Activated CD4-positive, alpha-beta T cell treated with anti-CD3 and anti-CD28 coated beads, Interleukin-2, Interleukin-6, amounts not matched to agents 100 ng/mL and 50 ng/mL, durations not matched to agents 16 hours and 8 hours (primary cell): ENCODE data around the gene PRPF40B.

Experiments used
- DNase-seq: peaks from one replicate; pipeline ENCODE4 v3.0.0-alpha.2; 2020

The PRPF40B gene

GRCh38 chr12:49636979-49637755 lies 13.8 kb downstream of the PRPF40B start:
- DNase-seq: peak; percentile 75

DNA sequence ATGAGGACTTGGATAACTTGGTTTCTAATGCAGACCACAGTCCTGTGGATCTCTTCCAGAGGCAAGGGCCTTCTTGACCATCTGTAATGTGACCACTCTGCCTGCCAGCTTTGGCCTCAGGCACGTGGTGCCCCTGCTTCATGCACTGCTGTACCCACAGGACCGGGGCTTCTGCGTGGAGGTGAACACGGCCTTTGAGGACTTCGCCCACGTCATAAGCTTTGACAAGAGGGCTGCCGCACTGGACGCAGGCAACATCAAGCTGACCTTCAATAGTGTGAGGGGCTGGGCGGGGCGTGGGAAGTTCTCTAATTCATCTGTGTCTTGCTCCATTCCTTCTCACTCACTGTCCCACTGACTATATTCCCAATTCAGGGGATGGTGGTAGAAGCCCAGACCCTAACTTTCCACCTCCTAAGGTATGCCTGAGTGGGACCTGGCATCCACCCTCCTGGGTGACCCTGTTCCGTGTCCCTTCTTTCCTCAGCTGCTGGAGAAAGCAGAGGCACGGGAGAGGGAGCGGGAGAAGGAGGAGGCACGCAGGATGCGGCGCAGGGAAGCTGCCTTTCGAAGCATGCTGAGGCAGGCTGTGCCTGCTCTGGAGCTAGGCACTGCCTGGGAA lies 18.5 kb downstream of the PRPF40B start:
- no peak for DNase-seq

GRCh38 chr12:49642370-49642802 lies 19.0 kb downstream of the PRPF40B start:
- DNase-seq: no peak

GRCh38 chr12:49643135-49643534 lies 19.8 kb downstream of the PRPF40B start:
- no peak for DNase-seq

GRCh38 chr12:49643961-49644619 lies 20.7 kb downstream of the PRPF40B start:
- DNase-seq: no peak

DNA sequence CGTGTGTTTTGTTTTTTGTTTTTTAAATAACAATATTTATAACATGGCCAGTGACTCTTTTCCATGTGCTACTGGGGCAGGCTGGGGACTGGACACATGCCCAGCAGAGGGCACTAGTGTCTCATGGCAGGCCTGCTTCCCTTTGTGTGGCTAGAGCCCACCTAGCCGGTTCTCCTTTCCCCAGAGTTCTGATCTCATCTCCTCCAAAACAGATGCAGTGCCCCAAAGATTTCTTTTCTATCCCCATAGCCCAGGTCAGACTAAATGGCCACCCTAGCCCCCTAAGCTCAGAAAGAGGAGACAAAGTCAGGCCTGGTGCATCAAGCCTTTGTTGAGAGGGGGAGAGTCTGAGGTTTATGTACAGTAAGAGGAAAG lies 21.2 kb downstream of the PRPF40B start:
- peak; percentile 84 for DNase-seq

DNA sequence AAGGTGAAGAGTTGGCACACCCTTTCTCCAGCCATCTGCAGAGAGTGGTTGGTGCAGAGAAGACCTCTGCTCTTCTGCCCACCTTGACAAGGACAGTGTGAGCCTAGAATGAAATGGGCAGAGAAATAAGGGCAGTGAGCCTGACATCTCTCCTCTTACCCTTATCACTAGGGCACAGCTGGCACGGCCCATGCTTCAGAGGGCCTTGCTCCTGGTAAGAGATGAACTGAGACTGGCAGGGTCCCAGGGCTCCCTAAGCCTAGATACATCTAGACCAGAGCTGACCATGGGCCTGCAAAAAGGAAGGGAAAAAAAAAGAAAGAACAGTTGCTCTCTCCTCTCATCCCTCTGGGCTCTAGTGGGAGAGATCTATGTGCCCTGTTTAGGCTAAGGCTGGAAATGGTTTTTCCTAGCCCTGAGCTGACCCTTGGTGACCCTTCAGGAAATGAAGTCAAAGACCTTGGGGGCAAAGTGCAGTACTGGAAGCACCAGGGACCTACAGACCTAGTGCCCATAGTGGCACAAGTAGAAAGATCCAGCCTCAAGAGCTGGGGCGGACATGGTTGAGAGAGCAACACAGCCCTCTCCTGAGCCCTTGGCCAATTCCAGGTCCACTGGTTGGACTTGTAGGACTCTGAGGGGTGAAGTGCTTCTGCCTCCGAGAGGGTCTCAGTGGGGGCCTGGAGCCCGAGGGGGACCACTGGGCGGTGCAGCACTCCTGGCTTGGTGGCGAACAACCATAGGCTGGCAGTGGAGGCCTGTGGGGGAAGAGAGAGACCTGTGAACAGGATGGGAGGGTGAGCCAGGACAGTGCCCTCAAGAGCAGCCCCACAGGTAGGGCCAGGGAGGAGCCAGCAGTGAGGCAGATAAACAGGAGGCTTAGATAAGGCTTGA lies 22.0 kb downstream of the PRPF40B start:
- DNase-seq: no peak

- DNase-seq: no peak
Observed at GRCh38 chr12:49646331-49646830, 23.0 kb downstream of the PRPF40B start.

DNA sequence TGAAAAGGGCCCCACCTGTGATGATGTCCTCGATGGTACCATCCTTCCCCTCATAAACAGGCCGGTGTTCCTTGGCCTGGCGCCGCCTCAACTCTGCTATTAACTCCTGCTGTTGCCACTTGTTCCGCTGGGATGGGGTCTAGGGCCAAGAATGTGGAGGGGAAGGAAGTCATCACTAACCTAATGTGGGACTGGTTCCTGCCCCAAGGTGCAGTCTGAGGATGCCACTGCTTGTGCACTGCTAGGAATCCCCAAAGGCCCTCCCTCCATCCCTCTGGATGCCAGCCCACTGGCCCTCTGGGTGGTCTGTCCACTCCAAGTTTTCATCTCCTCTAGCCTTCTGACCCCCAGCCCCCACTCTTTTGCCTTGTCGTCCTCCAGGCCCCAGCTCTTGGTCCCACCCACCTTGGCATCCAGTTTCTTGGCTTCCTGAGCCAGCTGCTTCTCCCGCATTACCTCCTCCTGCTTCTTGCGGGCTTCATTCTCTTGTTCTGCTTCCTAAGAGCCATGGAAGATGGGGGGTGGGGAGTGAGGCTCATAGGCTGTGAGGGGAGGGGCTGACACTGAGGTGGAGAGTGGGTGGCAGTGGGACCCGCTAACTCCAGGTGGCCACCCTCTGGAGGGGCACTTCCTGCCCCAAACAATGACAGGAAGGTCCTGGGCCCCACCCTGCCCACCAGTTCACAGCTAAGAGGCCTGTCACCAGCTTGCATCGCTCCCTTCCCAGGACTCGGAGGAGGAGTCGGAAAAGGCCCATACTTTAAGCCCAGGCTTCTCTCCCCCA lies 23.7 kb downstream of the PRPF40B start:
- no peak for DNase-seq

DNA sequence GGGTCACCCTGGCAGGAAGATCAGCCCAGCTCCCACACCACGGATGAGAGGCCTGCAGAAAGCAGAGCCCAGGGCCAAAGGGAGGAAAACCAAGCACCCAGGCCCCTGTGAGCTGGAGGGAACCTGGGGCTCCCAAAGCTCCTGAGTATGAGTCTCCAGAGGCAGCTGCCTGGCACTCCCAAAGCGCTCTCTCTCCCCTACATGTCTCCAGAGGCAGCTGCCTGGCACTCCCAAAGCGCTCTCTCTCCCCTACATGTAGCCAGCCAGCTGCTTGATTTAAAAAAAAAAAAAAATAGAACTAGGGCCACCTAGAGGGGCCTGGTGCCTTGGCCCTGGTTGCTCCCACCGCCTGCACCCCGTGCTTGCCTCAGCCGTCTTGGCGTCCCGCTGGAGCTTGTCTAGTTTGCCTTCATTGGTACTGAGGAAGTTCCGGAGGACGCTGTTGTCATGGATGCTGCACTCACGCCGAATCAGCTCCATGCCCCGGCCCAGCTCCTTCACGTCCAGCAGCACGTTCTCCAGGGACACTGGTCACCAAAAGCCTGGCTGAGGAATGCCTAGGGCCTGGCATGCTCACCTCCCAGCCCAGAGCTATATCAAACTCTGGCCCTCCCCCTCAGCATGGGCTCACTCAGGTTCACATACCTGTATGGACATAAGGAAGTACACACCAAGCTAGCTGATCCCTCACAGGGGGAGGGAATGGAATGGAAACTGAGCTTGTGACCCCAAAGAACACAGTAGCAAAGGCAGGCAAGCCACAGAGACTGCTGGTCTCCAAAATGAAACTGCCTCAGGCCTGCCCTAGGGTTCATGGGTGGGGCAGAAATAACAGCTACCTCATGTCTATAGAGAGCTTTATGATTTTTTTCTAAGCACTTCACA lies 24.7 kb downstream of the PRPF40B start:
- DNase-seq: no peak

- no peak for DNase-seq
Observed at GRCh38 chr12:49648712-49649003, 25.3 kb downstream of the PRPF40B start.

DNA sequence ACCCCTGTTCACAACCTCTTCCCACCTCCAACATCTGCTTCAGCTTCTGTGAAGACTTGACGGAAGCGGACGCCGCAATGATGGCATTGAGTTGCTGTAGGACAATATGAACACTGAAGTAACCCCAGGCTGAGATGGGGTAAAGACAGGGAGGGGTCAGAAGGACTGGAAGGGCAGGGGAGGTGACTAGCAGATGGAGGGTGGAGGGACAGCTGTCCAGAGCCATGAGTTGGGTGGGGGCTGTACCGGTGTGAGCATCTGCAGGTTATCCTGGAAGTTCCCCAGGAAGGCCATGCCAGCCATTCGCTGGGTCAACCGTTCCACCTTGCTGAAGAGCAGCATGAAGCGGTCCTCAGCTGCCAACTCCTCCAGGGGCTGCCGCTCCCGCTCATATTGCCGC lies 26.1 kb downstream of the PRPF40B start:
- DNase-seq: no peak

DNA sequence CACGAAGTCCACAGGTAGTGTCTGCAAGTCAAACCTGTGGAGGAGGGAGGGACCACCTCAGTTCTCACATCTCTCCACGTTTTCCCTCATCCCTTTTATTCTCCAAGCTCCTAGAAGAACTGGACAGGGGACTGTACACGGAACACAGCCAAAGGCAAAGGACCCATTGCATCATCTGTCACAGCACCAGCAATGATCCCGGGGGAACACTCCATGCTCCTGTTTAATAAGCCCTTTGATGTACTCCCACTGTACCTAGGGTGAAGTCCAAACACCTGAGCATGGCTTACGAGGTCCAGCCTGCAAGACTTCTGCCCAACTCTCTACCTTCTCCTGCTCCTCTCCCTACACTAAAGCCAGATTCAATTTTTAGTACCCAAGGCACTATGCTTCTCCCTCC lies 26.5 kb downstream of the PRPF40B start:
- DNase-seq: no peak

DNA sequence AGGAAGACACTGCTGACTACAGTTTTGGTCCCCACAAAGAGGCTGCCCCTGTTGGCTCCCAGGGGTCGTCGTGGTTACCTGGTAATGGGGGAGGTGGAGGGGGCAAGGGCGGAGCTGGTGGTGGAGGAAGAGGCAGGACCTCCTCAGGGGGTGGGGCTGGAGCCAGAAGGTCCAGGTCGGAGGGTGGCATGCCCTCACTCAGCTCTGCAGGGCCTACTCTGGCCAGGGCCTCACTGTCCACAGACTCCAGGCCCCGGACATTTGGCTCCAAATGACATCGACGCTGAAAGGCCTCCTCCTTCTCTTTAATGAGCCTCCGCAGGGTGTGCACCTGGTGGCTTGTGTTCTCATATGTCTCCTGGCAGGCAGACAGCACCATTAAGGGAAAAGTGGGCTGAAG lies 28.5 kb downstream of the PRPF40B start:
- DNase-seq: no peak

GRCh38 chr12:49652921-49653520 lies 29.7 kb downstream of the PRPF40B start:
- DNase-seq: no peak

GRCh38 chr12:49654715-49655114 lies 31.4 kb downstream of the PRPF40B start:
- DNase-seq: no peak

DNA sequence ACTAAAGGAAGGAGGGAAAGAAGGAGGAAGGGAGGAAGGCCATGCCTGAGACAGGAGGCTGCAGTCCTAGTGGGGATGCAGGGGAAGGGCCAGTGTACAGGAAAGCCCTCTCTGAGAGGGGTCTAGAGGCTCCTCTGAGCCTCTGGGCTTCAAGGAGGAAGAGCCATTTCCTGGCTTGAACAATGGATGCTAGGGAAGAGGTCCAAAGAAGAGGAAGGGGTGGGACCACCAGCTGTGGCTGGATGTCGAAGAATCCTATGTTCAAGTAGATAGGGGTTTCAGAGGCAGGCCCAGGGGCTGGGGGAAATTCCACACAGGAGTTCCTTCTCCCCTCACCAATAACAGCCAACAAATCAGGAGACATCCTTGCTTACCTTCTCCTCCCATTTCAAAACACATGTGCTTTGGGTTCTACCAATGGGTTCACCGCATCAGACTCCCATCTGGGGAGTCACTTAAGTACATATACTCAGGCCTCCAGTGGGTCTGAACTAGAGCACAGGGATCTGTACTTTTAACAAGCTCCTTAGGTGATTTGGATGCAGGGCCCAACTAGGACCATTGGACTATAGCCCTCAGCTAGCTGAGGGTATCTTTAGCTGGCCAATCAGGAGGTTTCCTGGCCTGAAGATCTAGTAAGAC lies 32.4 kb downstream of the PRPF40B start:
- no peak for DNase-seq

- DNase-seq: no peak
Observed at GRCh38 chr12:49658276-49658675, 34.9 kb downstream of the PRPF40B start.

DNA sequence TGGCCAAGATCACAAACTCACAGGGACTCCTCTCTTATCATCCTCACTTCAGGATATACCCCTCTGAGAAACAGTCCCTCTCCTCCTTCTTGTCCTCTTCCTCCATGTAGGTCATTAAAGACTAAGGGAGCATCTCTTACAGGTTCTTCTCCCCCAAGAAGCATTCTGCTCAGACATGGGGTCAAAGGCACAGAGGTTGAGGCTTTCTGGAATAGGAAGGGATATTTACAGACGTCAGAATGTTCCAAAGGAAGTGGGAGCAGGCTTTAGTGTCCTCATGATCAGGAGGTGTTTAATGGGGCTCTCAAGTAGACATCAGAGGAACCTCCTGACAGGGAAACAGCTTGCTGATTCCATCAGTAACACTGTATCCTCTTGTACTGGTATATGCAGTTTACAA lies 36.4 kb downstream of the PRPF40B start:
- DNase-seq: no peak

GRCh38 chr12:49661191-49661590 lies 37.8 kb downstream of the PRPF40B start:
- peak; percentile 67 for DNase-seq
